Stimulated activated naive CD8-positive, alpha-beta T cell treated with anti-CD3 and anti-CD28 coated beads, Interleukin-15, Interleukin-2, amounts not matched to agents 100 ng/mL and 50 ng/mL, for 24 hours (primary cell): ENCODE data around the gene EGFL7.
"Not testable (repeated sequence)": the region's sequence is repeated elsewhere in the genome, so short reads cannot be mapped to it uniquely, and the experiment has no call there.

Experiments
- H3K27ac Mint-ChIP-seq: one replicate; pipeline ENCODE4 v1.8.0; 2021; ENCODE audit warnings: mild to moderate bottlenecking, mixed read lengths
- H3K27me3 Mint-ChIP-seq: one replicate; pipeline ENCODE4 v1.8.0; 2021; ENCODE audit warnings: mixed read lengths
- H3K36me3 Mint-ChIP-seq: one replicate; pipeline ENCODE4 v1.8.0; 2021; ENCODE audit warnings: low read depth, mixed read lengths
- H3K4me1 Mint-ChIP-seq: one replicate; pipeline ENCODE4 v1.8.0; 2021; ENCODE audit warnings: low read depth, mixed read lengths
- H3K4me3 Mint-ChIP-seq: one replicate; pipeline ENCODE4 v1.8.0; 2021; ENCODE audit warnings: mild to moderate bottlenecking, mixed read lengths
- H3K9me3 Mint-ChIP-seq: one replicate; pipeline ENCODE4 v1.8.0; 2021; ENCODE audit warnings: mixed read lengths

The EGFL7 gene

DNA sequence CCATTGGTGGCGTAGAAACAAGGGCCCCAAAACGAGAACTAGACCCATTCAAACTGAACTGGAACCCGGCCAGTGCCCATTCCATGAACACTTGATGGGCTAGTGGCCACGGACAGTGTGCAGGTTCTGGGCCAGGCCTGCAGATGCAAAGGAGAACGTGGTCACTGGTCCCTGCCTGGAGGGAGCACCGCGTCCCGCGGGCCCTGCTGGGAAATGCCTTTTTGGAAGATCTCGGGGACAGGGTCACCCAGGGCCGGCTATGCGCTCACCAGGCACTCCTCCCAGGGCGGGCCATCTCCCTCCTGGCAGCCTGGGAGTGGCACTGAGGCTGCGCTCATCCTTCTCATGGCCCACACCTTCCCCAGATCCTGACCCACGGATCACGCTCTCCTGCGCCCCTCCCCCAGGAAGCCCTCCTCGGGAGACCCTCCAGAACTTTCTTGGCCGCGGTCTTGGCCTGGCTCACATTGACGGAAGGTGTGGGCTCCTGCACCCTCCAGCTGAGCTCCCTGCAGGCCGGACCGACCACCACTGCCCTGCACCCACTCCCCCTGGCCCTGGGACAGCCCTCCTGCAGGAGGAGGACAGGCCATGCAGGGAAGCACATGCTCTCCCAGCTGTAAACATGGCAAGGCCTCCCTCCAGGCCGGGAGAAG, 46.9 kb downstream of the EGFL7 start:
- Mint-ChIP-seq H3K4me1 (no peaks in the 10 kb centered on the region), H3K36me3 (no peaks in the 10 kb centered on the region), H3K4me3 (no peak overlapping the region), H3K9me3 (no peaks in the 10 kb centered on the region), H3K27me3 (peaks cover 33% of the 10 kb centered on the region), H3K27ac (no peak overlapping the region)

DNA sequence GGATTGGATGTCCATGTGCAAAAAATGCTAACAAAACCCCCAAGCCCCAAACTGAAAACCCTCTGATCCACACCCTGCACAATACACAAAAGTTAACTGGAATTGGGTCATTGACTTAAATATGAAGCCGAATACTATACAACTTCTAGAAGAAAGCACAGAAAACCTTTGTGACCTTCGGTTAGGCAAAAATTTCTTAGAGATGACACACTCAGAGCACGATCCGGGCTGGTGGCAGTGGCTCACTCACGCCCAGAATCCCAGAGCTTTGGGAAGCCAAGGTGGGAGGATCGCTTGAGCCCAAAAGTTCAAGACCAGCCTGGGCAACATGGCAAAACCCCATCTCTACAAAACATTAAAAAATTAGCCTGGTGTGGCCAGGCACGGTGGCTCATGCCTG, 47.8 kb downstream of the EGFL7 start:
- Mint-ChIP-seq H3K27me3 (peaks cover 32% of the 10 kb centered on the region), H3K4me3 (no peak overlapping the region), H3K36me3 (no peaks in the 10 kb centered on the region), H3K4me1 (no peaks in the 10 kb centered on the region), H3K27ac (no peak overlapping the region), H3K9me3 (no peaks in the 10 kb centered on the region)

DNA sequence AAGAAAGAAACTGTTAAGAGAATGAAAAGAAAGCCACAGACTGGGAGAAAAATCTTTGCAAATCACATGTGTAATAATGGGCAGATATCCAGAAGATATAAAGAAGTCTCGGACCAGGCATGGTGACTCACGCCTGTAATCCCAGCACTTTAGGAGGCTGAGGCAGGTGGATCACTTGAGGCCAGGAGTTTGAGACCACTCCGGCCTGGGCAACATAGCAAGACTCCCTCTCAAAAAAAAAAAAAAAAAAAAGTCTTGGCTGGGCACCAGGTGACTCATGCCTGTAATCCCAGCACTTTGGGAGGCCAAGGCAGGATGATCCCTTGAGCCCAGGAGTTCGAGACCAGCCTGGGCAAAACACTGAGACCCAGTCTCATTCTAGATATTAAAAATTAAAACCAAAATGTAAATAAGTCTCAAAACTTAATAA, 48.5 kb downstream of the EGFL7 start:
- H3K27ac Mint-ChIP-seq, H3K4me1 Mint-ChIP-seq, H3K9me3 Mint-ChIP-seq, H3K36me3 Mint-ChIP-seq: not testable (repeated sequence)
- H3K4me3 Mint-ChIP-seq = peak overlapping the region; percentile 48
- H3K27me3 Mint-ChIP-seq = peaks cover 31% of the 10 kb centered on the region

DNA sequence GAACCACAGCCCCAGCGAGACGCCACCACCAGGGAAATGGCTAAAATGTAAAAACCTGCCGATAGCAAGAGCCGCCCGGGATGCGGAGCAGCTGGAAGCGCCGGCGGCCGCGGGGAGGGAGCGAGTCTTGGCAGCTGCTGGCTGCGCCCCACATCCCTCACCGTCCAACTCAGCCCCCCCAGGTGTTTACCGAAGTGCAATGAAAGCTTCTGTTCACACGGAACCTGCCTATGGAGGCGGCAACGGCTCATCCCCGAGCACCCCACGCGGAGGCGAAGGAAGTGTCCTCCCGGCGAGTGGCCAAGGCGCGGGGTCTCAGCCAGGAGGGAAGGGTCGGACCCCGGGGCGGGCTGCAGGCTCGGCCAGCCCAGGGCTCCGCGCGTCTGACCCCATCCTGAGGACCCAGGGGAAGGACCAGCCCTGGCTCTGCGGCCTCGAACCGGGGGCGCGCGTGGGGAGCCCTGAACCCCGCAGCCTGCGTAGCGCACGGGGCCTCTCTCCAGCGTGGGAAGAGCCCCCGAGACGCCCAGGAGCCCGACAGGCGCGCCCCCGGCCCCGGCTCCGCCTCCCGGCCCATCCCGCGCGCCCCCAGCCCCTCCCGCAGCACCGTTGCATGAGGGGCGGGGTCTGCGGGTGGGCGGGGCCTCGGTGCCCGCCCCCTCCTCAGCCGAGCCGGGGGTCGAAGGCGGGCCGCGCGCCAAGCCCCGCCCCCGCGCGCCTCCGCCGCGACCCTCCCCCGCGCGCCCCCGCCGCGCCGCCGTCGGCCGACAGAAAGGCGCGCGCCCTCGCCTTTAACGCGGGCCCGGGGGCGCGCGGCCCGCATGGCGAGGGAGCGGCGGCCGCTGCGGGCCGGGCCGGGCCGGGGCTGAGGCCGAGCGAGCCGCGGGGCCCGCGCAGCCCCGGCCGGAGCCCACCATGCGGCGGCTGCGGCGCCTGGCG, 49.3 kb downstream of the EGFL7 start, which contains the start of gene DIPK1B:
Gene DIPK1B, plus strand, starts transcription at position 822 of the 939 bp plus-strand sequence. Its CDS starts 94 bp downstream, at position 916.
- Mint-ChIP-seq H3K36me3 (no peaks in the 10 kb centered on the region), H3K9me3 (no peaks in the 10 kb centered on the region), H3K27ac (no peak within 1 kb of the TSS), H3K4me1 (no peaks in the 10 kb centered on the region), H3K4me3 (peak within 1 kb of the TSS; percentile 48), H3K27me3 (peaks cover 31% of the 10 kb centered on the region)

DNA sequence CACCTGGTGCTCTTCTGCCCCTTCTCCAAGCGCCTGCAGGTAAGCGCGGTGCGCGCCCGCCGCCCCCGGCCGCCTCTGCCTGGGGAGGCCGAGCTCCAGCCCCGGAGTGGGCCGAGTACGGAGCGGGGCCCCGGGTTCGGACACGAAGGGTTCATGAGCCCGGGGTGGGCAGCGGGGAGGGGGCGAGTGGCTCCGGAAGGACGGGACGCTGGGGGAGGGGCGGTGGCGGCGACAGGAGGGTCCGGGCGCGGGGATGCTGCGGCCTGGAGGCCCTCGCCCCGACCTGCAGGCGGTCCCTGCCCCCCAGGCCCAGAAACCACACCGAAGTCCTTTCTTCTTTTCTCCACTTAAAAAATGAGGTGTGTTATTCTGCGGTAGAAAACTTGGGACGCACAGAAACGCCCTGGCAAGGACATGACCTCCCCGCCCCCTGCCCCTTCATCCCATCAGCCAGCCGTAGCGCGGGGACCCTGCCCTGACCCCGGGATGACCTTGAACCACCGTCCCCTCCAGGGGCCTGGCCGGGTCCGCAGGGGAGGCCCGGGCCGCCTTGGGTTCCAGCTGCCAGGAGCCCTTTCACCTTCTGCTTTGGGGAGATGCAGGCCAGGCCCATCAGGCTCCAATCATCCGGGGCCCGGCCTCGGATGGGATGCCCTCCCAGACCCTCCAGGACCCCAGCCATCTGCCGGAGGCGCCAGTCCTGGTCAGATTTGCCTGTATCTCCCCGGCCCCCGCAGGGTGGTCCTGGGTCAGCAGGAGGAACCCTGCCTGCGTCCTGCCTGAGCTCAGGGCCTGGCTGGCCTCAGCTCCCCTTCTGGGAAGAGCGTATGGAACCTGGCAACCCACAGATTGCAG, 50.2 kb downstream of the EGFL7 start:
- no peaks in the 10 kb centered on the region for H3K9me3 Mint-ChIP-seq
- H3K27ac Mint-ChIP-seq = no peak overlapping the region
- no peaks in the 10 kb centered on the region for H3K36me3 Mint-ChIP-seq
- H3K27me3 Mint-ChIP-seq = peaks cover 31% of the 10 kb centered on the region
- H3K4me3 Mint-ChIP-seq = no peak overlapping the region
- H3K4me1 Mint-ChIP-seq = no peaks in the 10 kb centered on the region

DNA sequence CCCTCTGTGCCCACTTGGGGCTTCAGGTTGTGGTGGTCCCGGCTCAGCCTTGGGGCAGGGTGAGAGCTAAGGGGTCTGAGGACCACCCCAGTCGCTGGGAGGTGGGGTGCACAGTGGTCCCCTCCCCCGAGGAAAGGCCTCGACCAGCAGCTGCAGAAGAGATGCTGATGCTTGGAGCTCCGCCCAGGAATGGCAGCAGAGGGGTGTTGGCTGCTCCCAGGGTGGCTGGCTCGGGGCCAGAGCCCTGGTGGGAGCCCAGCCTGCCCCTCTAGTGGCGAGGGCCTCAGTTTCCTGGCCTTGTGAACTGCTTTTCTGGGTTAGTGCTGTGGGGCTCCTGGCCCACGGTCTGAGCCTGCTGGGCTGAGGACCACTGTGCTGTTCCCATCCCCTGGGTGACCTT, 50.8 kb downstream of the EGFL7 start:
- H3K9me3 Mint-ChIP-seq = no peaks in the 10 kb centered on the region
- H3K4me3 Mint-ChIP-seq = no peak overlapping the region
- H3K36me3 Mint-ChIP-seq = no peaks in the 10 kb centered on the region
- H3K27ac Mint-ChIP-seq = no peak overlapping the region
- peaks cover 31% of the 10 kb centered on the region for H3K27me3 Mint-ChIP-seq
- H3K4me1 Mint-ChIP-seq = no peaks in the 10 kb centered on the region

DNA sequence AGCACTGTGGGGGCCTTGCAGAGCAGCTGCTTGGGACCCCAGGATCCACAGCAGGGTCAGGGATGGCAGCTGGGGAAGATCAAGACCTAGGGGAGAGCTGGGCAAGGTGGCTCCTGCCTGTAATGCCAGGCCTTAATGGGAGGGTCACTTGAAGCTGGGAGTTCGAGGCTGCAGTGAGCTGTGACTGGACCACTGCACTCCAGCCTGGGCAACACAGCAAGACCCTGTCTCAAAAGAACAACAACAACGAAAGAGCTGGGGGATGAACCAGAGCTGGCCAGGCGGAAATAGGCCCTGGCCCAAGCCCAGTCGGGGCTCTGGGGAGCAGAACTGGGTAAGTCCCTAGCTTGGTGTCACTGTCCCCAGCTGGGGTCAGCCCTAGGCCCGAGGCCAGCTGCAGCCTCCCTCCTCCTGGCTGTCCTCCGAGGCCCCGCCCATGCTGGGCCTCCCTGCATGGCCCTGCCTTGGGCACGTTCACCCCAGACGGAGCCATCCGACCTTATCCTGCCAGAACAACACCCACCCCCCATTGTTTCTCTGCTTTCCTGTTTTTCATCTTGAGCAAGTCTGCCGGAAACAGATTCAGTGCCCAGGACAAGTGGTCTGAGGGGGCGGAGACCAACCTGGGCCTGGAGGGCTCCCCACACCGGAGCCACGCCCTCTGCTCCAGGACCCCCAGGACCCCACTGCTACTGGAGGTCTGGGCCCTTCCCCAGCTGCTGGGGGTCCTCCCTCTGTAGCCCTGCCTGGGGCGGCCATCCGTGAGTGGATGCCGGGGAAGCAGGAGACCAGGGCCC, 51.6 kb downstream of the EGFL7 start:
- H3K27ac Mint-ChIP-seq = no peak overlapping the region
- H3K36me3 Mint-ChIP-seq = no peaks in the 10 kb centered on the region
- H3K27me3 Mint-ChIP-seq = peaks cover 31% of the 10 kb centered on the region
- no peaks in the 10 kb centered on the region for H3K4me1 Mint-ChIP-seq
- no peaks in the 10 kb centered on the region for H3K9me3 Mint-ChIP-seq
- H3K4me3 Mint-ChIP-seq = no peak overlapping the region

DNA sequence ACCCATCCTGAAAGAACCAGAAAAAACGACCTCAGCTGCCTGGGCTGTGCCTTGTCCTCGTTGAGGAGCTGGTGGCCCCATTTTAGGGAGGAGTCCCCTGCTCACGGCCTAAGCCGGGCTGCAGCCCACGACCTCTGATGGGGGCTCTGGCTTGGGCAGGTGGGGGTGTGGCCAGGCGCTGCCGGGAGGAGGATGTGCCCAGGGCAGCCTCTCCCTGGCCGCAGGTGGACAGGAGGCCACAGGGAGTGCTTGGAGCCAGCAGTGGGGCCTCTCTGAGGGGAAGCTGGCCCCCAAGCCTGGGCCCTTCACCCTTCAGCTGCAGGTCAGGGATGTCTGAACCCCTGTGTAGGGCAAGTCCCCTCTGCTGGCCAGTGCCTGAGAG, 52.2 kb downstream of the EGFL7 start:
- H3K4me1 Mint-ChIP-seq = no peaks in the 10 kb centered on the region
- no peak overlapping the region for H3K27ac Mint-ChIP-seq
- H3K9me3 Mint-ChIP-seq = no peaks in the 10 kb centered on the region
- no peaks in the 10 kb centered on the region for H3K36me3 Mint-ChIP-seq
- H3K27me3 Mint-ChIP-seq = peaks cover 31% of the 10 kb centered on the region
- H3K4me3 Mint-ChIP-seq = no peak overlapping the region

DNA sequence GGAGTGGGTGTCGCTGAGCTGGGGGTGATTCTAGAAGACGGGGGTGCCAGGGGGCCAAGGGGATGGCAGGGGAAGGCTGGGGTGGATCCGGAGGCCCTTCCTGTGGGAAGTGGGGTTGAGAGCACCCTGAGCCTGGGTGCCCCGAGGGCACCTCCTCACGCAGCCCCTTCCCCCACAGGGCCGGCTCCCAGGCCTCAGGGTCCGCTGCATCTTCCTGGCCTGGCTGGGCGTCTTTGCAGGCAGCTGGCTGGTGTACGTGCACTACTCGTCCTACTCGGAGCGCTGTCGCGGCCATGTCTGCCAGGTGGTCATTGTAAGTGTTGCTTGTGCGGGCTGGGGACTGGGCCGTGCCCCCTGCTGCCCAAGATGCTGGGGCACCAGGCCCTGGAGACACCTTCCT, 54.7 kb downstream of the EGFL7 start:
- Mint-ChIP-seq H3K4me3 (no peak overlapping the region), H3K4me1 (peaks cover 3% of the 10 kb centered on the region), H3K27me3 (peaks cover 15% of the 10 kb centered on the region), H3K36me3 (peaks cover 4% of the 10 kb centered on the region), H3K9me3 (no peaks in the 10 kb centered on the region), H3K27ac (no peak overlapping the region)

DNA sequence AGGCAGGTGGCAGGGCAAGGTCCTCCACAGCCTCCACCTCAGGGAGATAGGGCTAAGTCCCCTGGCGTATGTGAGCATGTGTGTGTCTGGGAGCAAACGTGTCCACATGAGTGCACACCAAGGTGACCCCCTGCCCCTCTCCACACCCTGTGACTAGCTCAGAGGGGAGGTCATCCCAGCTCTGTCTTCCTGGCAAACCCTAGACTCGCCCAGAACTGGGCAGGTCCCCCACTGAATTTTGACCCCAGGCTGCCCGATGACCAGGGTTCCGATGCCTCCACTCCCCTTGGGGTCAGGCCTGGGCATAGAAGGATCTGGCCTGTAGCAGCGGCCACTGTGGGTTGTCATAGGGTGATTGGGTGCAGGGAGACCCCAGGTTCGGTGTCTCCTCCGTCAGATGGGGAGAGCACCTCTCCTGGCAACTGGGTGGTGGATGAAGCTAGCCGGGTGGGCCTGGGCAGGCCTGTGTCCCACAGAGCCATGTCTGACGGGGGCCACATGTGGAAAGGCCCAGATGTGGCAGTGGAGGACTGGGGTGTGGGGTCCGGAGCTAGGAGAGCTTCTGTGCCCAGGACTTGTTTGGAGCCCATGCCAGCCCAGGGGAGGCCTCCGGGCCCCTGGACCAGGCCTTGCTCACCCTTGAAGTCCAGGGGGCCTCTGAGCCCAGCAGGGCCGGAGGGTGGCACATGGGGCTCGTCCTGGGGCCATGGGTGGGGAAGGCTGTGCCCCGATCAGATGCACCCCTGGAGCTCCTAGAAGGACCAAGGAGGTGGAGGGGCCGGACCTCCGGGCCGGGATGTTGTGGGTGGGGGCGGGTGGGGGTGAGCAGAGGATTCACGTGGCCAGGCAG, 55.9 kb downstream of the EGFL7 start:
- Mint-ChIP-seq H3K36me3 (peaks cover 6% of the 10 kb centered on the region), H3K4me1 (peaks cover 4% of the 10 kb centered on the region), H3K27me3 (peaks cover 12% of the 10 kb centered on the region), H3K27ac (no peak overlapping the region), H3K4me3 (no peak overlapping the region), H3K9me3 (no peaks in the 10 kb centered on the region)

DNA sequence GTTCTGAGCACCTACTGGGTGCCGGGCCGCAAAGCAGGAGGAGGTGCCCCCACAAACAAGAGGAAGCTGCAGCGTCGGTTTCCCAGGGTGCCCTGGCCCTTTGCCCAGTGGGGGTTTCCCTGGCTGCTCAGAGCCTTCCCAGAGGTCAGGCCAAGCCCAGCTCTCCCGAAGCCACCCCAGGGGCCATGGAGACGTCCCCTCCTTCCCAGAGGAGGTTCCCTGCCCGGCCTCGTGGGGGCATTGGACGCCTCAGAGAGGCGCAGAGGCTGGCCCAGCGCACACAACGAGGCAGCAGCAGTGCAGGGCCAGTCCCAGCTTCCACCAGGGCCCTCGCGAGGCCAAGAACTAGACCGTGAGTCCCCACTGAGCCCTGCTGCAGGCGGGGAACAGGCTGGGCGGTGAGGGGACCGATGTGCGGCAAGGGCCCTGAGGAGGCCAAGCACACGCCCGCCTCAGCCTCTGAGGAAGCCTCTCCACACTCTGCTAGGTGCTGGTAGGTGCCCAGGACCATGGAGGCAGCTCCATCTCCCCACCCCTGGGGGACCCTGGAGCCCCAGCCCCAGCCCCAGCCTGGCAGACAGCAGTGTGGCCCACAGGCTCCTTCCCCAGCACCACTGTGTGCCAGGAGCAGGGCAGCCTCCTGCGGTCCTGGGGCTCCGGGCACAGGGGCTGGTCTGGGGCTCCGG, 56.6 kb downstream of the EGFL7 start:
- Mint-ChIP-seq H3K9me3 (no peaks in the 10 kb centered on the region), H3K27me3 (peaks cover 6% of the 10 kb centered on the region), H3K4me1 (peaks cover 10% of the 10 kb centered on the region), H3K27ac (no peak overlapping the region), H3K36me3 (peaks cover 13% of the 10 kb centered on the region), H3K4me3 (no peak overlapping the region)

DNA sequence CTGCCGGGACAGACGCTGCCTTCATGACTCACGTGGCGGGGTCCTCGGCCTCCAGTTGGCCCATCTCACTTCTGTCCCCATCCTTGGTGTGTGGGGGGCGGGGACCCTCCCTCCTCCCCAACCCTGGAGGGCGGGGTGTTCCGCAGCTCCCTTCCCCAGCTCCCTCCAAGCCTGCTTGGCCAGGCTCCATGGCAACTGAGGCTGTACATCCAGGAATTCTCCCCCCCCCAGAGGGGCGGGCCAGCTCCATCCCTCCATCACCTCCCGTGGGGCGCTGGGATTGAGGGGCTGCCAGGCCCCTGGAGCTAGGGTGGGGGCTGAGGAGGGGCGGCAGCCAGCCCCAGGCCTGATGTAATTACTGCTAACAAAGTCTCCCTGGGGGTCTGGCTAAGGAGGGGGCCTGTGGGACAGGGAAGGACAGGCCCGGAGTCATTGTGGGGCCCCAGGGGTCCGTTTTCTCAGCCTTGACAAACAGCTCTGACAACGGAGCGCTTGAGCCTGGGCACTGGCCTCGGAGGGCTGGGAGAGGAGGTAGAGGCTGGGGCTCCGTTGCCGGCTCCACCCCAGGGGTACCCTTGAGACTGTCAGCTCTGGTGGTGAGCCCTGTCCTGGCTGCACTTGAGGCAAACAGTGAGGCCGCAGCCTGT, 57.7 kb downstream of the EGFL7 start:
- peaks cover 5% of the 10 kb centered on the region for H3K27me3 Mint-ChIP-seq
- H3K4me3 Mint-ChIP-seq = no peak overlapping the region
- no peak overlapping the region for H3K27ac Mint-ChIP-seq
- H3K36me3 Mint-ChIP-seq = peaks cover 21% of the 10 kb centered on the region
- H3K9me3 Mint-ChIP-seq = no peaks in the 10 kb centered on the region
- peaks cover 17% of the 10 kb centered on the region for H3K4me1 Mint-ChIP-seq

DNA sequence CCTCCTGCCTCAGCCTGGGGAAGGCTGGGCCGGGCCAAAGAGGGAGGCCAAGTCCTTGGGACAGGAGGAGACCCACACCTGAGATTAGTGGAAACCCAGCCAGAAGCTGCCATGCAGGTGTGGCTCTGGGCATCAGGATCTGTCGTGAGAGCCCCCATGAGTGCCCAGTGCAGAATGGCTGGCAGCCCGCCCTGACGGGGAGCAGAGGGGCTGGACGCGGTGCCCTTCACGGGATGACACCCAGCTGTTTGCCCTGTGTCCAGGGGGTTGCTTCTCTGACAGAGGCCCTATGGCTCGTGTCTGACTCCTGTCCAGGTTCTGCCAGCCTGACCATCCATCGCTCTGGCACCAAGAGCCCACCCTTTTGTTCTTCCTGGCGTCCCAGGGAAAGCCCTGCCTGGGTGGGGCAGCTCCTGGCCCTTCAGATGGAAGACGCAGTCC, 58.2 kb downstream of the EGFL7 start:
- peak overlapping the region; percentile 49 for H3K27ac Mint-ChIP-seq
- H3K4me3 Mint-ChIP-seq = no peak overlapping the region
- H3K27me3 Mint-ChIP-seq = peaks cover 1% of the 10 kb centered on the region
- H3K9me3 Mint-ChIP-seq = no peaks in the 10 kb centered on the region
- H3K4me1 Mint-ChIP-seq = peaks cover 23% of the 10 kb centered on the region
- H3K36me3 Mint-ChIP-seq = peaks cover 27% of the 10 kb centered on the region
